ENCODE results near the gene TFAP2E.

DNA sequence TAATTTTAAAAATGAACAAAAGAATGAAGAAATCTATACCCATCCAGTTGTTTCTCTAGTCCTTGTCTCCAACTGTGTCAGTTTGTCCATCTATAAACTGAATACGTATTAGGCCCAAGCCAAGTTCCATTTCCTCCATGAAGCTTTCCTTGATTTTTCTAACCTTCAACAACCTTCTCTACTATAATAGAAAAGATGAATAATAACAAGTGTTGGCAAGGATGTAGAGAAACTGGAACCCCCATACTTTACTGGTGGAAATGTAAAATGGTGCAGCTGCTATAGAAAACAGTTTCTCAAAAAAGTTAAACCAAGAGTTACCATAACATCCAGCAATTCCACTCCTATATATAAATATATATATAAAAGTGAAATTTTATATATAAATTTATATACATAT is 26.5 kb upstream of the TFAP2E start:
- TF ChIP-seq, protein P1, sequence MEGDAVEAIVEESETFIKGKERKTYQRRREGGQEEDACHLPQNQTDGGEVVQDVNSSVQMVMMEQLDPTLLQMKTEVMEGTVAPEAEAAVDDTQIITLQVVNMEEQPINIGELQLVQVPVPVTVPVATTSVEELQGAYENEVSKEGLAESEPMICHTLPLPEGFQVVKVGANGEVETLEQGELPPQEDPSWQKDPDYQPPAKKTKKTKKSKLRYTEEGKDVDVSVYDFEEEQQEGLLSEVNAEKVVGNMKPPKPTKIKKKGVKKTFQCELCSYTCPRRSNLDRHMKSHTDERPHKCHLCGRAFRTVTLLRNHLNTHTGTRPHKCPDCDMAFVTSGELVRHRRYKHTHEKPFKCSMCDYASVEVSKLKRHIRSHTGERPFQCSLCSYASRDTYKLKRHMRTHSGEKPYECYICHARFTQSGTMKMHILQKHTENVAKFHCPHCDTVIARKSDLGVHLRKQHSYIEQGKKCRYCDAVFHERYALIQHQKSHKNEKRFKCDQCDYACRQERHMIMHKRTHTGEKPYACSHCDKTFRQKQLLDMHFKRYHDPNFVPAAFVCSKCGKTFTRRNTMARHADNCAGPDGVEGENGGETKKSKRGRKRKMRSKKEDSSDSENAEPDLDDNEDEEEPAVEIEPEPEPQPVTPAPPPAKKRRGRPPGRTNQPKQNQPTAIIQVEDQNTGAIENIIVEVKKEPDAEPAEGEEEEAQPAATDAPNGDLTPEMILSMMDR (IDR thresholded peaks at IDR 0.05; ENCODE audit: low read depth, low read length) = no peak
- TF ChIP-seq EZH2phosphoT487 (IDR thresholded peaks at IDR 0.05; ENCODE audit: low read depth) = no peak
